ENCODE results near the gene ADGRG6. TPM values are rescaled to one million over a fixed set of nuclear protein-coding genes. Genes with fewer than 3 reads are reported as not detected.

Gene ADGRG6
- total RNA-seq, 3 donors from 2014 or later, result 8.2 to 29.6 (median 28.5) TPM

- H3K9me3 ChIP-seq, result no peaks in the 10 kb centered on the region
- peaks cover 0 to 3% of the 10 kb centered on the region in 2 donors for H3K27me3 ChIP-seq
- no peaks in the 10 kb centered on the region for H3K36me3 ChIP-seq
- H3K4me3 ChIP-seq, result no peak overlapping the region
- H3K4me1 ChIP-seq, result no peaks in the 10 kb centered on the region
- intact Hi-C loops (cut with DNase I; ENCODE audit: low total_unique reads), result no loop called here
- no peak for DNase-seq (ENCODE audit: low spot score in 2 of 2)
- H3K27ac ChIP-seq, result no peak overlapping the region
- no peak for TF ChIP-seq POLR2AphosphoS5 (IDR thresholded peaks at IDR 0.05)
- no peak for TF ChIP-seq CTCF (IDR thresholded peaks at IDR 0.05)
- TF ChIP-seq POLR2A (IDR thresholded peaks at IDR 0.05), result no peak
These were observed 6.3 kb downstream of the ADGRG6 start for GRCh38 chr6:142307963-142308748.

- Histone ChIP-seq H3K36me3 (no peaks in the 10 kb centered on the region), H3K27ac (no peak overlapping the region), H3K27me3 (peaks cover 0 to 3% of the 10 kb centered on the region in 2 donors), H3K9me3 (no peaks in the 10 kb centered on the region), H3K4me1 (no peaks in the 10 kb centered on the region), H3K4me3 (no peak overlapping the region)
- DNase-seq (ENCODE audit: low spot score in 2 of 2), result no peak
- TF ChIP-seq POLR2A (IDR thresholded peaks at IDR 0.05) (no peak), CTCF (IDR thresholded peaks at IDR 0.05) (no peak), POLR2AphosphoS5 (IDR thresholded peaks at IDR 0.05) (no peak)
- intact Hi-C loops (cut with DNase I; ENCODE audit: low total_unique reads), result no loop called here
These were observed 7.6 kb downstream of the ADGRG6 start for GRCh38 chr6:142309426-142309825.

- H3K27me3 ChIP-seq, result peaks cover 0 to 3% of the 10 kb centered on the region in 2 donors
- TF ChIP-seq CTCF (IDR thresholded peaks at IDR 0.05), result no peak
- no peak for TF ChIP-seq POLR2AphosphoS5 (IDR thresholded peaks at IDR 0.05)
- no peak for TF ChIP-seq POLR2A (IDR thresholded peaks at IDR 0.05)
- intact Hi-C loops (cut with DNase I; ENCODE audit: low total_unique reads), result no loop called here
- DNase-seq (ENCODE audit: low spot score in 2 of 2), result no peak
- H3K36me3 ChIP-seq, result no peaks in the 10 kb centered on the region
- H3K4me1 ChIP-seq, result no peaks in the 10 kb centered on the region
- H3K4me3 ChIP-seq, result no peak overlapping the region
- no peaks in the 10 kb centered on the region for H3K9me3 ChIP-seq
- no peak overlapping the region for H3K27ac ChIP-seq
These were observed 11.5 kb downstream of the ADGRG6 start for GRCh38 chr6:142313284-142313683.

- no peaks in the 10 kb centered on the region for H3K36me3 ChIP-seq
- intact Hi-C loops (cut with DNase I; ENCODE audit: low total_unique reads), result no loop called here
- DNase-seq (ENCODE audit: low spot score in 2 of 2), result no peak
- no peaks in the 10 kb centered on the region for H3K4me1 ChIP-seq
- H3K4me3 ChIP-seq, result no peak overlapping the region
- no peaks in the 10 kb centered on the region for H3K9me3 ChIP-seq
- no peaks in the 10 kb centered on the region for H3K27me3 ChIP-seq
- no peak overlapping the region for H3K27ac ChIP-seq
- TF ChIP-seq POLR2A (IDR thresholded peaks at IDR 0.05) (no peak), POLR2AphosphoS5 (IDR thresholded peaks at IDR 0.05) (no peak), CTCF (IDR thresholded peaks at IDR 0.05) (no peak)
These were observed 15.1 kb downstream of the ADGRG6 start for GRCh38 chr6:142316791-142317368.

- DNase-seq (ENCODE audit: low spot score in 2 of 2), result no peak
- no peaks in the 10 kb centered on the region for H3K27me3 ChIP-seq
- intact Hi-C loops (cut with DNase I; ENCODE audit: low total_unique reads), result no loop called here
- TF ChIP-seq POLR2A (IDR thresholded peaks at IDR 0.05) (no peak), CTCF (IDR thresholded peaks at IDR 0.05) (no peak), POLR2AphosphoS5 (IDR thresholded peaks at IDR 0.05) (no peak)
- H3K9me3 ChIP-seq, result no peaks in the 10 kb centered on the region
- no peaks in the 10 kb centered on the region for H3K4me1 ChIP-seq
- H3K4me3 ChIP-seq, result no peak overlapping the region
- H3K36me3 ChIP-seq, result no peaks in the 10 kb centered on the region
- no peak overlapping the region for H3K27ac ChIP-seq
These were observed 16.9 kb downstream of the ADGRG6 start for GRCh38 chr6:142318714-142319113.

Measured in breast epithelium (tissue), 4 donors.